T-helper 9 cell (primary cell): ENCODE results near the gene PABPC4L.
"Not testable (repeated sequence)": the region's sequence is repeated elsewhere in the genome, so short reads cannot be mapped to it uniquely, and the experiment has no call there.

ENCODE experiments used
- DNase-seq: peaks from one replicate; pipeline ENCODE4 v3.0.0-alpha.2; 2020
- total RNA-seq, 2 donors: gene quantifications; one replicate each; lab custom pipeline; 2026; lab: John Stamatoyannopoulos, UW

The PABPC4L gene
- 0 reads per million in 2 donors for total RNA-seq

- no peak for DNase-seq
Measured at GRCh38 chr4:134201216-134202161, at the start of gene PABPC4L. TSS of gene PABPC4L (minus strand) at chr4:134201789. CDS start at chr4:134201019, 770 bp downstream.

- DNase-seq = no peak
Measured at GRCh38 chr4:134251322-134251721, 49.7 kb upstream of the PABPC4L start.

GRCh38 chr4:134243742-134244713 lies 42.4 kb upstream of the PABPC4L start:
- no peak for DNase-seq

- DNase-seq = no peak
Measured at GRCh38 chr4:134219043-134219442, 17.5 kb upstream of the PABPC4L start.

GRCh38 chr4:134216411-134216810 lies 14.8 kb upstream of the PABPC4L start:
- no peak for DNase-seq

GRCh38 chr4:134215620-134216344 lies 14.2 kb upstream of the PABPC4L start:
- DNase-seq = no peak

GRCh38 chr4:134207955-134208354 lies 6.4 kb upstream of the PABPC4L start:
- DNase-seq = not testable (repeated sequence)

GRCh38 chr4:134202166-134202956 lies 772 bp upstream of the PABPC4L start:
- DNase-seq = no peak

- no peak for DNase-seq
Measured at GRCh38 chr4:134200811-134201215, 776 bp downstream of the PABPC4L start.

- DNase-seq = no peak
Measured at GRCh38 chr4:134189949-134190348, 11.6 kb downstream of the PABPC4L start.

GRCh38 chr4:134189480-134189879 lies 12.1 kb downstream of the PABPC4L start:
- no peak for DNase-seq

GRCh38 chr4:134178706-134179105 lies 22.9 kb downstream of the PABPC4L start:
- DNase-seq = no peak

GRCh38 chr4:134174271-134174670 lies 27.3 kb downstream of the PABPC4L start:
- DNase-seq = no peak

- DNase-seq = no peak
Measured at GRCh38 chr4:134160211-134160610, 41.4 kb downstream of the PABPC4L start.

GRCh38 chr4:134154097-134154496 lies 47.5 kb downstream of the PABPC4L start:
- no peak for DNase-seq

GRCh38 chr4:134147941-134148340 lies 53.6 kb downstream of the PABPC4L start:
- DNase-seq = no peak
